GM15510 (cell line): Measurements from ENCODE around the gene SLC1A1.

Source experiments
- POLR2A ChIP-seq: IDR thresholded peaks from 3 replicates; pipeline ENCODE4 v1.6.1; 2011; ENCODE audit warnings: borderline replicate concordance; ENCODE audit not compliant: insufficient read length; ENCODE audit errors: extremely low read depth

SLC1A1 gene

GRCh38 chr9:4558371-4558998, 68.2 kb downstream of the SLC1A1 start:
- TF ChIP-seq POLR2A = no peak

DNA sequence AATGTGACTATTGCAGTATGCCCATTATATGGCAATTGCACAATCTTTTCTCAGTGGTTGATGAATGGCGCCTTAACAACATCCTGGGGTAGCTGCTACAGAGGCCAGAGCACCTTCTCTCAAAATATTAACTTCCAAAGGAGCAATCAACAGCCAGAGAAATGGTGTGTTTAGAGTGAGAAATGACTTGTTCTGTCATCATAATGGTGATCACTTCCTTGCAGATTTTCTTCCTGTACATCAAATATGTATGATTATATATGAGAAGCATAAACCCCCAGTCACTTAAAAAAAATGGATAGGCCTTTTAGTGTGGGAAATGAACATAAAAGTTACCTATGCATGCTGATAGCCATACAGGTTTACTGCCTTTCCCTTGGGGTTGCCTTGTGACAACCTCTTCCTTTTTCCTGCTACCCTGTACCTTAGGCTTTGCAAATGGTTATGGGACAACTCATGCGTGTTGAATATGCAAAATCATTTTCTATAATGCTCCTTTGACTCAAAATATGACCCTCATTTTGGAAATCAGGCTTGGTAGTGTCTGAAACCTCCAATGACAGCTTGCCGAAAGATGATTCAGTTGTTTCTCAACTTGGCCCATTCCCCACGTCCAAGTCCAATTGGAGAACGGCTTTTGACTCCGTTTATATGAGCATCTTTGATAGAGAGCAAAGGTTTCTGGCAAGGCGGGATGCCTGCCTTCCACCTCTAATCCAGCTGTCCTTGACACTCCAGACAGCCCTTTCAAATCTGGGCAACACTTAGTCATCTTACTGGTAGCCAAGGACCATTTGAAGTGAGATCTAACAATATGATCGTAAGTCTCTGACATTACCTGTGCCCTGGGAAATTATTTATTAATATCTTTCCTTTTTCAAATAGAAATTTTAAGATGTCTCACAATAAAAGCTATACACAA, 69.3 kb downstream of the SLC1A1 start:
- TF ChIP-seq POLR2A = no peak

DNA sequence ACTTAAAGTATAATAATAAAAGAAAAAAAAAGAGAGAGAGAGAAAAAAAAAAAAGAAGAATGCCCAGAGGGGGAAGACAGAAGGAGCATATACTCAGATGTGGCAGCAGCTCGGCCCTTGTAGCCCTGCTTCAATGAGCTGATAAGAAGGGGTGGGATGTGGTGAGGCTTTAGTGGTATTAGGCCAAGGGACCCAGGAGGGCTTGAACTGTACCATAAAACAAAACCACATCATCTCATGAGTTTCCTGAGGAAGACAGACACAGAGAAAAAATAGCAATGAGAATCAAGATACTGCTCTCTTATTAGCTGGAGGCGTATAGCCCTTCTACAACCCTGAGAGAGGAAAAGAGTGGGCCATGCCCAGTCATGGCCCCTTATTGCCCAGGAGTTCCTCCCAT, 72.8 kb downstream of the SLC1A1 start:
- no peak for TF ChIP-seq POLR2A

GRCh38 chr9:4566806-4567205, 76.5 kb downstream of the SLC1A1 start:
- no peak for TF ChIP-seq POLR2A

DNA sequence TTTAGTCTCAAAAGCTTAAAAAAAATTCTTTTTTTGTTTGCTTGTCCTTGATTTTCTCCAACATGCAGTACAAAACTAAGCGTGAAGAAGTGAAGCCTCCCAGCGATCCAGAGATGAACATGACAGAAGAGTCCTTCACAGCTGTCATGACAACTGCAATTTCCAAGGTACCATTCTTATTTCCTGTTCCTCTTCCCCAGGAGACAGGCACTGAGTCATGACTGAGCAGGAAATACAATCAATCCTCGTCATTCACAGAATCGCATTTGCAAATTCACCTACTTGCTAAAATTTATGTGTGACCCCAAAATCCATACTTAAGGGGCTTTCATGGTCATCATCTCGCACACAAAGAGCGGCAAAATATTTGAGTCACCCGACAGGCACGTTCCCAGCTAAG, 77.3 kb downstream of the SLC1A1 start:
- TF ChIP-seq POLR2A = no peak

DNA sequence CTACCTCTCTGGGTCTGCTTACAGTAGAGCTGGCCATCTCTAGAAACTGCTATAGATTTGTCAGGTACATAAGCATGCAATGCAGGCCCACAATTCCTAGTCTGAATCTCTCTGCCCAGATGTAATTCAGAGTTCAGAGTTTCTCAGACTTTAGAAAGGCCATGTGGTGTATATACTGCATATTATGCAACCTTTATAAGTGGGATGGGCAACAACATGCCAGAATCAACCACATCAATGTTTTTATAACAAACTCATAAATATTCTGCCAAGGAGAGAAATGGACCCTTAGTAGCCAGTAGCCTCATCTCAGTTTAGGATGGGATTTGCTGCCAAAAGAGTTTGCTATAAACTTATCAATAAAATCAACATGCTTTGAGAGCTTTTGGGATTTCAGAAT, 78.8 kb downstream of the SLC1A1 start:
- no peak for TF ChIP-seq POLR2A

DNA sequence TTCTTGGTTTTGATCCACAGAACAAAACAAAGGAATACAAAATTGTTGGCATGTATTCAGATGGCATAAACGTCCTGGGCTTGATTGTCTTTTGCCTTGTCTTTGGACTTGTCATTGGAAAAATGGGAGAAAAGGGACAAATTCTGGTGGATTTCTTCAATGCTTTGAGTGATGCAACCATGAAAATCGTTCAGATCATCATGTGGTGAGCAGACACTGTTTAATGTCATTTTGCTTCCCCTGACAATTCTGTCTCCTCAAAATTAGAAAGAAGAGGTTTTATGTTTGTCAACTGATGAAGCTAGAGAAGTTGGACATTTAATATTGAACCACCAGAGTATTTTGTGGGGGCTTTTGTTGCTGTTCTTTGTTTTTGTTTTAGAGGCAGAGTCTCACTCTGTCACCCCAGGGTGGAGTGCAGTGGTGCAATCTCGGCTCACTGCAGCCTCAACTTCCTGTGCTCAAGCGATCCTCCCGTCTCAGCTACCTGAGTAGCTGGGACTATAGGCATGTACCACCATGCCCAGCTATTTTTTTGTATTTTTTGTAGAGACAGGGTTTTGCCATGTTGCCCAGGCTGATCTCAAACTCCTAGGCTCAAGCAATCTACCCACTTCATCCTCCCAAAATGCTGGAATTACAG, 82.0 kb downstream of the SLC1A1 start:
- no peak for TF ChIP-seq POLR2A

- no peak for TF ChIP-seq POLR2A
Observed at GRCh38 chr9:4573176-4573575, 82.9 kb downstream of the SLC1A1 start.

- TF ChIP-seq POLR2A = no peak
Observed at GRCh38 chr9:4573634-4574389, 83.5 kb downstream of the SLC1A1 start.

- no peak for TF ChIP-seq POLR2A
Observed at GRCh38 chr9:4574657-4575243, 84.5 kb downstream of the SLC1A1 start.

DNA sequence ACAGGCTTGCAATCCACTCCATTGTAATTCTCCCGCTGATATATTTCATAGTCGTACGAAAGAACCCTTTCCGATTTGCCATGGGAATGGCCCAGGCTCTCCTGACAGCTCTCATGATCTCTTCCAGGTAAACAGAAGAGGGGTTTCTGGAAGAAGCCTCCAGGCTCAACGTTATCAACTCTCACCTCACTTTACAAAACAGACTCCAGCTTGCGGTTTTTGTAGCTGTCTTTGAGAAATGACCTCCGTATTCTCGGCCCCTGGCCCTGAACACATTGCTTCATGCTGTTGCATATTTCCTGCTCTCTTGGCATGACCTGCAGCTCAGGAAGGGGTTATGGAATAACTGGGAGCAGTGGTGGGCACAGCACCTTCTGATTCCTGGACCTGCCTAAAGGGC, 85.7 kb downstream of the SLC1A1 start:
- TF ChIP-seq POLR2A = no peak

DNA sequence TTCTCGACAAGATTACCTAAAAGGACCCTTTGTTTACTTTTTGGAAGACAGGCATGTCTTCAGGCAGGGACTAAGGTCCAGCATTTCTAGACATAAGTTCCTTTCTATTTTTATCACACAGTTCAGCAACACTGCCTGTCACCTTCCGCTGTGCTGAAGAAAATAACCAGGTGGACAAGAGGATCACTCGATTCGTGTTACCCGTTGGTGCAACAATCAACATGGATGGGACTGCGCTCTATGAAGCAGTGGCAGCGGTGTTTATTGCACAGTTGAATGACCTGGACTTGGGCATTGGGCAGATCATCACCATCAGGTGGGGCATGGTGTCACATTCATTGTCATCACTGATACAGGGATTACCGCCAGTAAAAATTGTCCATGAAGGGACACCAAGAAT, 86.2 kb downstream of the SLC1A1 start:
- TF ChIP-seq POLR2A = no peak

GRCh38 chr9:4579001-4579400, 88.7 kb downstream of the SLC1A1 start:
- no peak for TF ChIP-seq POLR2A

GRCh38 chr9:4581035-4581760, 90.9 kb downstream of the SLC1A1 start:
- TF ChIP-seq POLR2A = no peak
